Liver (tissue), 3 donors: Measurements from ENCODE around the gene SMOC2.

Source experiments
- FOXA1 ChIP-seq: IDR thresholded peaks from 2 replicates; pipeline ENCODE4 v1.6.1; 2016; ENCODE audit warnings: antibody characterized with exemption
- GABPA ChIP-seq, 2 donors: IDR thresholded peaks in 1 of 2; conservative IDR thresholded peaks in 1 of 2; 2 replicates each; pipeline ENCODE4 v1.6.1; 2016; ENCODE audit warnings: antibody characterized with exemption in 2 of 2, mild to moderate bottlenecking in 1 of 2, moderate library complexity in 1 of 2
- JUND ChIP-seq, 2 donors: IDR thresholded peaks; 2 replicates each; pipeline ENCODE4 v1.6.1; 2016; ENCODE audit warnings: antibody characterized with exemption in 2 of 2
- MAX ChIP-seq: IDR thresholded peaks from 2 replicates; pipeline ENCODE4 v1.6.1; 2016; ENCODE audit warnings: antibody characterized with exemption
- NR2F2 ChIP-seq: IDR thresholded peaks from 2 replicates; pipeline ENCODE4 v1.6.1; 2016; ENCODE audit warnings: antibody characterized with exemption
- RAD21 ChIP-seq, 2 donors: IDR thresholded peaks; 2 replicates each; pipeline ENCODE4 v1.6.1; 2016; ENCODE audit warnings: antibody characterized with exemption in 2 of 2, mild to moderate bottlenecking in 2 of 2
- TF ChIP-seq, protein P1 (sequence below): fragments of 150-350 bp; IDR thresholded peaks from 2 replicates; pipeline ENCODE4 v1.5.1; 2017; ENCODE audit warnings: improper control_type of control experiment, low read depth, low read length; ENCODE audit not compliant: missing input control
- TF ChIP-seq, protein P2 (sequence below): IDR thresholded peaks from 2 replicates; pipeline ENCODE4 v1.6.1; 2016; ENCODE audit warnings: antibody characterized with exemption, mild to moderate bottlenecking
- donor health status: healthy.
- donor health status: healthy.

DNA sequence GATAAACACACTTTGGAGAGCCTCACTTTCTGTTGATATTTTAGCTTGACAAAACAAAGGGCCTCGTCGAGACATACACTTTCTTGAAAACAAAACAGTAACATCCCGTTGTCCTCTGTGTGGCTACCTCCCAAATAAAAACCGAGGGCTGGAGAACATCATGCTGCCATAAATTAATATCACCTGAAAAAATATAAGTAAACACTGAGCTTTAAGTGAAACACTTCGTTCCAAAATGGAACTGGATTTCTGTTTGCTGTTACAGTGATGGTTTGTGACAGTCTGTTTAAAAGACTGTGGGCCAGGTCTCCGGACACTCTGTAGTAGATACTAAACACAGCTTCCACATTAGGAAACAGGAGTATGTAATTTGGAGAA, 187.2 kb downstream of the SMOC2 start:
- TF ChIP-seq, protein P1, sequence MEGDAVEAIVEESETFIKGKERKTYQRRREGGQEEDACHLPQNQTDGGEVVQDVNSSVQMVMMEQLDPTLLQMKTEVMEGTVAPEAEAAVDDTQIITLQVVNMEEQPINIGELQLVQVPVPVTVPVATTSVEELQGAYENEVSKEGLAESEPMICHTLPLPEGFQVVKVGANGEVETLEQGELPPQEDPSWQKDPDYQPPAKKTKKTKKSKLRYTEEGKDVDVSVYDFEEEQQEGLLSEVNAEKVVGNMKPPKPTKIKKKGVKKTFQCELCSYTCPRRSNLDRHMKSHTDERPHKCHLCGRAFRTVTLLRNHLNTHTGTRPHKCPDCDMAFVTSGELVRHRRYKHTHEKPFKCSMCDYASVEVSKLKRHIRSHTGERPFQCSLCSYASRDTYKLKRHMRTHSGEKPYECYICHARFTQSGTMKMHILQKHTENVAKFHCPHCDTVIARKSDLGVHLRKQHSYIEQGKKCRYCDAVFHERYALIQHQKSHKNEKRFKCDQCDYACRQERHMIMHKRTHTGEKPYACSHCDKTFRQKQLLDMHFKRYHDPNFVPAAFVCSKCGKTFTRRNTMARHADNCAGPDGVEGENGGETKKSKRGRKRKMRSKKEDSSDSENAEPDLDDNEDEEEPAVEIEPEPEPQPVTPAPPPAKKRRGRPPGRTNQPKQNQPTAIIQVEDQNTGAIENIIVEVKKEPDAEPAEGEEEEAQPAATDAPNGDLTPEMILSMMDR = no peak
- TF ChIP-seq, protein P2, sequence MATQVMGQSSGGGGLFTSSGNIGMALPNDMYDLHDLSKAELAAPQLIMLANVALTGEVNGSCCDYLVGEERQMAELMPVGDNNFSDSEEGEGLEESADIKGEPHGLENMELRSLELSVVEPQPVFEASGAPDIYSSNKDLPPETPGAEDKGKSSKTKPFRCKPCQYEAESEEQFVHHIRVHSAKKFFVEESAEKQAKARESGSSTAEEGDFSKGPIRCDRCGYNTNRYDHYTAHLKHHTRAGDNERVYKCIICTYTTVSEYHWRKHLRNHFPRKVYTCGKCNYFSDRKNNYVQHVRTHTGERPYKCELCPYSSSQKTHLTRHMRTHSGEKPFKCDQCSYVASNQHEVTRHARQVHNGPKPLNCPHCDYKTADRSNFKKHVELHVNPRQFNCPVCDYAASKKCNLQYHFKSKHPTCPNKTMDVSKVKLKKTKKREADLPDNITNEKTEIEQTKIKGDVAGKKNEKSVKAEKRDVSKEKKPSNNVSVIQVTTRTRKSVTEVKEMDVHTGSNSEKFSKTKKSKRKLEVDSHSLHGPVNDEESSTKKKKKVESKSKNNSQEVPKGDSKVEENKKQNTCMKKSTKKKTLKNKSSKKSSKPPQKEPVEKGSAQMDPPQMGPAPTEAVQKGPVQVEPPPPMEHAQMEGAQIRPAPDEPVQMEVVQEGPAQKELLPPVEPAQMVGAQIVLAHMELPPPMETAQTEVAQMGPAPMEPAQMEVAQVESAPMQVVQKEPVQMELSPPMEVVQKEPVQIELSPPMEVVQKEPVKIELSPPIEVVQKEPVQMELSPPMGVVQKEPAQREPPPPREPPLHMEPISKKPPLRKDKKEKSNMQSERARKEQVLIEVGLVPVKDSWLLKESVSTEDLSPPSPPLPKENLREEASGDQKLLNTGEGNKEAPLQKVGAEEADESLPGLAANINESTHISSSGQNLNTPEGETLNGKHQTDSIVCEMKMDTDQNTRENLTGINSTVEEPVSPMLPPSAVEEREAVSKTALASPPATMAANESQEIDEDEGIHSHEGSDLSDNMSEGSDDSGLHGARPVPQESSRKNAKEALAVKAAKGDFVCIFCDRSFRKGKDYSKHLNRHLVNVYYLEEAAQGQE = no peak
- TF ChIP-seq GABPA (IDR thresholded peaks at IDR 0.05 in 1 of 2, conservative IDR thresholded peaks at IDR 0.05 in 1 of 2) (no peak), MAX (no peak), RAD21 (IDR thresholded peaks at IDR 0.05) (no peak), NR2F2 (no peak), FOXA1 (no peak), JUND (IDR thresholded peaks at IDR 0.05) (no peak)
